ENCODE data around the gene EIF4B.
A peak's percentile ranks its signal among the peaks of the same experiment; 100 is the strongest.
"Not testable (repeated sequence)": the region's sequence is repeated elsewhere in the genome, so short reads cannot be mapped to it uniquely, and the experiment has no call there.

The EIF4B gene

DNA sequence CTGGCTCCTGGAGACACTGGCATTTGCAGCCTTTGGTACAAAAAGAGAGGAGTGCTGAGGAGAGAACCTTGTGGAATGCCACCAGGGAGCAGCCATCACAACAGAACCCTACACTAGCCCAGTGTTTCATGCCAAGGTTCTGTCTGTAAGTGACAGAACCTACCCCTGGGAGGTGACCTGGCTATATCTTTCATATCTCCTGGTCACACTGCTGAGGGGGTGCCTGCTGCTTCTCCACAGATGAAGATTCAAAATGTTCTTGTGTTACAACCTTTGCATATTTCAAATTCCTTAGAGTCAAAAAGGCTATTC lies 12.7 kb upstream of the EIF4B start:
- no peak for DNase-seq

DNA sequence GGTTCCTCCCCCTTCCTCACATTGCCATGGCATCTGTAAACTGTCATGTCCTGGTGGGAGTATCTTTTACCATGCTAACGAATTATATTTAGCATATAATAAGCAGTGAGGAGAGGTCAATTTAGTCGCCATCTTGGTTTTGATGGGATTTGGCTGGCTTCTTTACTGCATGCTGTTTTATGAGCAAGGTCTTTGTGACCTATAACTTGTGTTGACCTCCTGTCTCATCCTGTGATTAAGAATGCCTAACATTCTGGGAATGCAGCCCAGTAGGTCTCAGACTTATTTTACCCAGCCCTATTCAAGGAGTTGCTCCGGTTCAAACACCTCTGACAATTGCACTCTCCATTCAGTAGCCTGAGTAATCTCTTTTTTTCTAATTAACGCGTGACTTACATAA lies 2.1 kb upstream of the EIF4B start:
- DNase-seq: no peak

DNA sequence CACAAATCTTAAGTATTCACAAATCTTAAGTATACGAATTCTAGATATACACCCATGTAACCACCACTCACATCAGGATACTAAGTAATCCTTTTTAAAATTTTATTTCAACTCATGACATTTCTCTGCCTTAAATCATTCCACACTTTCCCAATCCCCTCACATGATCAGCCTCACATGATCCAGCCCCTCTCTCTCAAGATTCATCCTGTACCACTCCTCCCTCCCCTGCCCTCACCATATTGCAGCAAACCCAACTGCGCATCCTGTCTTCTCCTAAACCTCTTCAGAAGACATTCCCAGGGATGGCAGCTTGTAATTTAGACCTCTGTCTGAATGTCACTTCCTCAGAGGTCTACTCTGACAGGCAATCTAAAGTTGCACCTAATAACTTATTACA lies 1.7 kb upstream of the EIF4B start:
- DNase-seq: no peak

DNA sequence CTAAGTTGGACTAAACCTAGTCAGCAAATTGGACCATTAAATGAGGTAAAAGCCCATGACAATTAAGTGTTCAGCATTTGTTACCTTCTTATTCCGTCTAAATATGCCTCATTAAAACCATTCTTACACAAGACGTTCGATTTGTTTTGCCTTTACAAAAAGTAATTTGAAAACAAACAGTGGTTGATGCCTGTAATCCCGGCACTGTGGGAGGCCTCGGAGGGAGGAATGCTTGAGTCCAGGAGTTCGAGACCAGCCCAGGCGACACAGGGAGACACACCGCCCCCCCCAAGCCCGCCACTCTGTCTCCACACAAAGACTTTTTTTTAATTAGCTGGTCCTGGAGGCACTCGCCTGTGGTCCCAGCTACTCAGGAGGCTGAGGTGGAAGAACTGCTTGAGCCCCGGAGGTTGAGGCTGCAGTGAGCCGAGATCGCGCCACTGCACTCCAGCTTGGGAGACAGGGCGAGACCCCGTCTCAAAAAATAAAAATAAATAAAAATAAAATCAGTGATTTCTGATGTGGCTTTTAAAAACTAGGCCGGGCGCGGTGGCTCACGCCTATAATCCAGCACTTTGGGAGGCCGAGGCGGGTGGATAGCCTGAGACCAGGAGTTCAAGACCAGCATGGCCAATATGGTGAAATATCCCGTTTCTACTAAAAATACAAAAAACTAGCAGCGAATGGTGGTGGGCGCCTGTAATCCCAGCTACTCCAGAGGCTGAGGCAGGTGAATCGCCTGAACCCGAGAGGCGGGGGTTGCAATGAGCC lies 856 bp upstream of the EIF4B start:
- peak in 1 of 6 experiments; percentile 21 for DNase-seq

DNA sequence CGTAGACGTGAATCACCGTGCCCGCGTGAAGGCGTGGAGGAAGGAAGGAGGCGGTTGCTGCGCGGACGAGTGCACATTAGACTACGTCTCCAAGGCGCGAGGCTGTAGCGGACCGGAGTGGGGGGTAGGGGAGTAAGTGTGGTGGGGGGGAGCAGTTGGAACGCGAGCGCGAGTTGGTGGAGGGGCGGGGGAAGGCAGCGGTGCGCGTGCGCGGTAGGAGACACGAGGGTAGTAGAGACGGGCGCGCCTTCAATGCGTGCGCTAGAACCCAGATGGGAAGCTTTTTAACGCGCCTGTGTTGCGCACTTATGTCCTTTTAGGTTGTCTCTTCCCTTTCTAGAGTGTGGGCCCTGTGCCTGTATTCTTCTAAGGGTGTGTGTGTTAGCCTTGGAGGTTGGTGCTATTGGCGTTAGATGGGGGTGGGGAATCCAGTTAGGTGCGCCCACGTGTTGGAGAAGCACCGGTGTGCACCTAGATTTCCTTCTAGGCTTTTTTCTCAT lies 604 bp downstream of the EIF4B start:
- peak; percentile 49 to 81 (median 72) for DNase-seq

DNA sequence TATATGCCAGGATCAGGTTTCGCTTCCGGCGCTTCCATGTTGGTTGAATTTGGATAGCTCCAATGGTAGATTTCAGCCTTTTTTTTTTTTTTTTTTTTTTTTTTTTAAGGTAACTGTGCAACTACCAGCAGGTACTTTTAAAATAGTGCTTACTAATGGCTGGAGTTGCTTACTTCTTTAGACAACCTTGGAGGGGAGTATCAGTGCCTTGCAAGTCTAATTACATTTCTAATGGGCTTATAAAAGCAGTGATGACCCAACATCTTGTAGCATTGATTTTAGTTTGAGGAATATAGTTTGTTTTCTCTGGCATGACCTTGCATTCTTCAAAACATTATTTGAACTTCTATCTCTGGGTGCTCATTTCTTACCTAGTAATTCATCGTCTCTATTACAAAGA lies 1.1 kb downstream of the EIF4B start:
- DNase-seq: no peak

DNA sequence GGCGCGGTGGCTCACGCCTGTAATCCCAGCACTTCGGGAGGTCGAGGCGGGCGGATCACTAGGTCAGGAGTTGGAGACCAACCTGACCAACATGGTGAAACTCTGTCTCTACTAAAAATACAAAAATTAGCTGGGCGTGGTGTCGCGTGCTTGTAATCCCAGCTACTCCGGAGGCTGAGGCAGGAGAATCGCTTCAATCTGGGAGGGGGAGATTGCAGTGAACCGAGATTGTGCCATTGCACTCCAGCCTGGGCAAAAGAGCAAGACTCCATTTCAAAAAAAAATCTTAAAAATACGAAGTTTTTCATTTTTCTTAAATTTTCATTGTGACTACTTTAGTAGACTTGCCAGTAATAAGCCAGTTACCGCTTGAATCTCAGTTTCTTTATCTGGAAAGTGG lies 2.5 kb downstream of the EIF4B start:
- not testable (repeated sequence) for DNase-seq

DNA sequence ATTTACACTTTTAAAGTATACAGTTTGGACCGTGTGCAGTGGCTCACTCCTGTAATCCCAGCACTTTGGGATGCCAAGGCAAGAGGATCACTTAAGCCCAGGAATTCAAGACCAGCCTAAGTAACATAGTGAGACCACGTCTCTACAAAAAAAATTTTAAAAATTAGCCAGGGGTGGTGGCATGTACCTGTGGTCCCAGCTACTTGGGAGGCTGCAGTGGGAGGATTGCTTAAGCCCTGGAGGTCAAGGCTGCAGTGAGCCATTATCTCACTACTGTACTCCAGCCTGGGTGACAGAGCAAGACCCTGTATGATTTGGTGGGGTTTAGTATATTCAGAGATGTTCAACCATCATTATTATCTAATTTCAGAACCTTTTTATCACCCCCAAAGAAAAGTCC lies 4.7 kb downstream of the EIF4B start:
- DNase-seq: no peak

DNA sequence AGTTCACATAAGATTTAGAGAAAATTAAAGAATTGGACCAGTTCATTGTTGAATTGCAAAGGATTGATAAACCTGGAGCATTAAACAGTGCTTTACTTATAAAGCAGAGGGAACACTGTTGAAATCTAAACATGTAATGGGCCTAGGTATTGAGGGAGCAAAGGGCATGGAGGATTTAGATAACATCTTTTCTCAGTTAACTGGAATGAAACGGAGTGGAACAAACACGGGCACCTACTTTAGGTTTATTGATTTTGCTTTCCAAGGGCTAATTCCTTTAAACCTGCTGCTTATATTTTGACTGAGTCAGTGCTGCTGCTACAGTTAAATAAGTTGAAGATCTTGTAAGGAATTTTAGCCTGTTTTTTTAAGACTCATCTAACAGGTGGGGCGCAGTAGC lies 5.6 kb downstream of the EIF4B start:
- no peak for DNase-seq

DNA sequence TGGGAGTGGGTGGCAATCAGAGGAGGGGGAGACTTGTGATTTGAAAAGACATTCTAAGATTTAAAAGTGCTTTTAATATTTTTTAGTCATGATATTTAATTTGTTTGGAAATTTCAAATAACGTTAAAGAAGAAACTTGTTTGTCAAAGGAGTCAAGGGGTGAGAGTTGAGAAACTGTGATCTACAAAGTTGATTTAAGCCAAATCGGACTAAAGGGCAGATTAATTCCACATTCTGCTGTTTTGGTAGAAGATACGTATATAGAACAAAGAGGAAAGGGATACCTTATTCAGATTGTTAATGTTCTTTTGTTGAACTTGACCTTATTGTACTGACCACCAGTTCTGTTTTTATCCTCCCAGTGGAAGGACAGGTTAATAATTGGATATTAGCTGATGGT lies 6.7 kb downstream of the EIF4B start:
- no peak for DNase-seq

DNA sequence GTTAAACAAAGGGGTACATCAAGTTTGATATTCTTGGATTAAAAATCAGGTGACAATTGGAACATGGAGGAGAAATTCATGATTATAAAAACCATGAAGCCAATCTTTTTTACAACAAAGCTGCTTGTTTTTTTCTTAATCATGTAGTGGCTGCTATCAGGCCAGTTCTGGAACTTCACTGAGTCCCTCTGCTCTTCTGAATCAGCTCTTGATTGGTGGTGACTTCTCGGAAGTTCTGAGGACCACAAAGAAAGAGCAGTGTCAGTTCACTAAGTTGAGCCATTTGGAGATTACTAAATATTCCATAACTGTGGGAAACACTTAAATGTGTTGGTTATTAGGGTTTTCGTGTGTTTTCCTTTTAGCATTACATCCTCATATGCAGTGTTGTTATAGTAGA lies 8.5 kb downstream of the EIF4B start:
- no peak for DNase-seq

DNA sequence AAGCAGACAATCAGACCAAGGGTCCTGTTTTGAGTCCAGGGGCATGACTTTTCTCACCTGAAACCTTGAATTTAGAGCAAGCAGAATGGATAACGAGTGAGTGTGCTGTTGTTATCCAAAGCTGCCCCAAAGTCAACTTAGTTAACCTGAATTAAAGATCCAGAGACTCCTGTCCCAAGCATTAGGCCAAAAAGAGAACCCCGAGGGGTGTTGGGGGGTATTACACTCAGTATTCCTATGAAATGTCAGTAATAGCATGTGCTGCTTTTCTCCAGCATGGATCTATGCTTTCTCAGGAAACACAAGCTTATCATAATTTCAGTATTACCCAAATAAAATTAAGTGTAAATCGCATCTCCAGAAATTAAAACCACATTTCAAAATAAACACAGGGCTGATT lies 19.0 kb downstream of the EIF4B start:
- DNase-seq: no peak

DNA sequence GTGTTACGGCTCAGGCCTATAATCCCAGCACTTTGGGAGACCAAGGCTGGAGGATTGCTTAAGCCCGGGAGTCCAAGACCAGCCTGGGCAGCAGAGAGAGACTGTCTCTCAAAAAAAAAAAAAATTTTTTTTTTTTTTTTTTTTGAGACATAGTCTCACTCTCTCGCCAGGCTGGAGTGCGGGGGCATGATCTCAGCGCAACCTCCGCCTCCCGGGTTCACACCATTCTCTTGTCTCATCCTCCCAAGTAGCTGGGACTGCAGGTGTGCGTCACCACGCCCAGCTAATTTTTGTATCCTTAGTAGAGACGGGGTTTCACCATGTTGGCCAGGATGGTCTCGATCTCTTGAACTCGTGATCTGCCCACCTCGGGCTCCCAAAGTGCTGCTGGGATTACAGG lies 20.8 kb downstream of the EIF4B start:
- not testable (repeated sequence) for DNase-seq

DNA sequence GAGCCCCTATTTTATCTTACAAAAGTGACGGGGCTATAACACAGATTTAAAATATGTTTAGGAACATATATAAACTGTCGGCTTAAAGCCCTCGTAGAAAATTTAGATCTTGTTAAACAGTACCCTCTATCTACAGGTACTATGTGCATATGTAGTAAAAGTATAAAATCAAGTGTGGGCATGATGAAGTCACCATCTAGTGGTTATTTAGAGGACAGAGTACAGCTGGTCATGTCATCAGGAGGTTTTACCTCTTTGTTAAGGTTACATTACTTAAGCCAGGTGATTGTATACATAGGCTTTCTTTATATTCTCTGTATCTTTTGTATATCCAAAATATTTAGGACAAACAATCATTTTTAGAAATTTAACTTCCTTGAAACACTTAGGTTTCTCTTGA lies 25.4 kb downstream of the EIF4B start:
- DNase-seq: no peak

DNA sequence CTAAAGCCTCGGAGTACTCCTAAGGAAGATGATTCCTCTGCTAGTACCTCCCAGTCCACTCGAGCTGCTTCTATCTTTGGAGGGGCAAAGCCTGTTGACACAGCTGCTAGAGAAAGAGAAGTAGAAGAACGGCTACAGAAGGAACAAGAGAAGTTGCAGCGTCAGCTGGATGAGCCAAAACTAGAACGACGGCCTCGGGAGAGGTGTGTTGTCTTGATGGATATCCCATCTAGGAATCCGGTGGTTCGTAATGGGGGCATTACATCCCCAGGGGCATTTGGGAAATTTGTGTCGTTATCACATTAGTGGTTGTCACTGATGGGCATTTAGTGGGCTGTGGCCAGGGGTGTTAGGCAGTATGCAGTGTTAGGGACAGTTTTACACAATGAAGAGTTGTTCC lies 27.6 kb downstream of the EIF4B start:
- not testable (repeated sequence) for DNase-seq

DNA sequence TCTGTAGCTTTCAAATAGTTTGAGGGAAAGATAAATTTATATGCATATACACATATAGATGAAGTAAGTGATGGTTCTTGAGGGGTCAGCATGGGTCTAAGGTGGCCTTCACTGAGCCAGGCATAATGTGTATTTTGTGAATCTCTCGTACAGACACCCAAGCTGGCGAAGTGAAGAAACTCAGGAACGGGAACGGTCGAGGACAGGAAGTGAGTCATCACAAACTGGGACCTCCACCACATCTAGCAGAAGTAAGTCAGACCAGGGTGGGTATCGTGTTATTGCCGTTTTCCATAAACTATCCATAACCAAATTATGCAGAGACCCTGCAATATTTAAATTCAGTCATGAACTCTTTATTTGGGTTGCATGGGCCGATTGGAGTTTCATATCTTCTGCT lies 28.2 kb downstream of the EIF4B start:
- DNase-seq: no peak

DNA sequence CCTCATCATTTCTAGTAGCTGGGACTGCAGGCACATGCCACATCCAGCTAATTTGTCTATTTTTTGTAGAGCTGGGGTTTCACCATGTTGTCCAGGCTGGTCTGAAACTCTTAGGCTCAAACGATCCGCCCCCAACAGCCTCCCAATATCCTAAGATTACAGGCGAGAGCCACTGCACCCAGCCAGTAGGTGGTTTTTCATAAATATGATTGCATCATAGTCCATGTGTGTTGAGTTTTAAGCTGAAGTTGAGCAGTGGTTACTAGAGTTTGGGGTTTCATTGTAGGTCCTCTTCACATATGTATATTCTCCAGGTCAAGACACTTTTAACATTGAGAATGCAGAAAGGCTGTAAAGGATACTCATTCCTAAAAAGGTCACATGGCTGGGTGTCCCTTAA lies 30.5 kb downstream of the EIF4B start:
- no peak for DNase-seq

DNA sequence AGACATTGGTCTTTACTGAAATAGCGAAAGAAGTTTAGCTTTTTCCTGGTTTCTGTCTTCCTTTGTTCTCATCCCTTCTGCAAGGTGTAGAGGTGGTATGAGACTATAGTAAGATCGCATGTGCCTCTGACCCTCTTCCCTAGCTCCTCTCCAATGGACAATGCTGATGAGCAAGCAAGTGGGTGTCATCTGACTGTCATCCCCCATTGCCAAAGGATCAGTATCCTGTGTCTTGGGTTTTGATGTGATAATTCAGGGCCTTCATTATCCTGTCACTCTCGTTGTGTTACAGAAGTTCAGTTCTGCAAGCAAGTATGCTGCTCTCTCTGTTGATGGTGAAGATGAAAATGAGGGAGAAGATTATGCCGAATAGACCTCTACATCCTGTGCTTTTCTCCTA lies 33.6 kb downstream of the EIF4B start:
- DNase-seq: no peak

DNA sequence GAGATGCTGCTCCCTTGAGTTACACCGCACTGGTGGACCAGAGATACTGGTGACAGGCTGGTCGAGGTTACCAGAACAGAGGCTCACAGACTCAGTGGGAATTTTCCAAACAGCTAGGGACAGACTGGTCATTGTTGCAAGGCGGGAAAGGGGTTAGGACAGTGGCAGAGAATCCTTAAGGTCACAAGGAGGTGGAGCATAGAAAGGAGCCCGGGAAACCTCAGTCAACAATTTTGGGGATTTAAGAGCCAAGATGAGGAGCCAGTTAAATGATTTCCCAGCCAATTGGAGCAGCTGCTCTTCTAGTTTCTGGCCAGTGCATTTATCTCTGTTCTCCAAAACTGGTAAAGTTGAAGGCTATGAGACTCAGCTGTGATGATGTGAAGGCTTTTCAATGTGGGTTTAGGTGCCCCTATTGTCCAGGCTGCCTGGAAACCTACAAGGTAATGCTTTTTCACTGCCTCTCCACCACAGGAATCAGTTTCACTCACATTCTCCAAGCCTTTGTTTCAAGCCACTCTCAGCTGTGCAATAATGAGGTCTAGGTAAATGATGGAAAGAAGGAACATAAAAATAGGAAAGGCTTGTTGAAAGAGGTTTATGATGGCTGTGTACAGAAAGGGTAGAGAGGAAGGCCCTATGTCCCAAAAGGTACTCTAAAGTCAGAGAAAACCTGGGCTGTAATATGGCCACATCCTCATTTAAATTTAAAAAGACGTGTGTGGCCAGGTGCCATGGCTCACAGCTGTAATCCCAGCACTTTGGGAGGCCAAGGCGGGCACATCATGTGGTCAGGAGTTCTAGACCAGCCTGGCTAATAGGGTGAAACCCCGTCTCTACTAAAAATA lies 36.6 kb downstream of the EIF4B start:
- no peak for DNase-seq

DNA sequence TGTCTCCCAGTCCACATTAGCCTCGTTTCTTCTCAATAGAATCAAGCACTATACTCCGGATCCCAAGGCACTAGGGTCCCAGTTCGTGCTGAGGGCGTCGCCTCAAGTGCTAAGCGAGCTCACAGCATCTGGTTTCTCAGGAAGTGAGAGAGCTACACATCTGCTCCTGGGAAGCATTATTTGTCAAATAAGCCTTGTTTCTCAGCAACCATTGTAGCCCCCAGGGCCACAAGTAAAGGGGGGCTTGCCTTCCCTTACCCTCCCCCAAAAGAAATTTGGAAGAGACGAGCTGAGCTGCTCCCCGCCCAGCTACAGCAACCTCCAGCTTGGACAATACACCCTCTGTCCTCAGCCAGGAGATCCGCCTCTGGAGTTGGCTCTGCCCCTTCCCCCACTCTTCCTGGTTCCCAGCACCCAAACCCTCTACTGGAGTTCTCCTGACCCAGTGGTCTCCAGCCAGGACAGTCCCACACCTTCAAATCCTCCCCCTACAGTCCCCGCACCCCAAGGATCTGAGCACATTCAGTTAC lies 37.9 kb downstream of the EIF4B start:
- no peak for DNase-seq

DNA sequence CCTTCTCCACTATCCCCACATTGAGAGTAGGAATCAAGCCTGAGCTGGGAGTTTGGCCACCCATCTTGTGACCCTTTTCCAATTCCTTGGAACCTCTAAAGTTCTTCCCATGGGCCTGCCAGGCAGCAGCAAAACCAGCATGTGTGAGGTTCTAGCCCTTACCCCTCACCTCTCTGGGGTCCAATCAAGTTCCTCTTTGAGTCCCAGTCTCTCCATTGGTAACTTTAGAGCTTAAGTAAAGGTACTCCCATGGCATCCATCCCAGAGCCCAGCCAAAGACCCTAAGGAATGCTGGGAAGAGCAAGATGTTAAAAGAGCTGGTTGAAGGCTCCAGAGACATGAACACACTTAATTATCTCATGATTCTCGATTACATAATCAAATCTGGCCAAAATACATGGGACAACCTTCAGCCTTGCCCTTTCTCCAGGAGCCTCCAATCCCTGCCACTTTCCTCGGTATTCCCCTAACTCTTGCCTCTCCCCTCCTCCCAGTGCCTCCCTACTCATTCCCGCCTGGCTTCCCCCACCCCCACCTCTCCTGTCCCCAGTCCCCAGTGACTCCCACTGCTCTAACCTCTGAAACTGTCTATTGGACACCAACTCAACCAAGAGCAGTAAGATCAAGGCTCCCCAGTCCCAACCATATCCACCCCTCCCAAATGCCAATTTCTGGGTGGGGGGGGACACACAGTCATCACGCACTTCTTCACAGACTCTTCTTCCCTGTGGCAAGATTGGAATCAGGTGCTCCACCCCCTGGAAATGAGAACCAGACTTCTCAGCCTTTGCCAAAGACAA lies 38.8 kb downstream of the EIF4B start:
- no peak for DNase-seq

DNA sequence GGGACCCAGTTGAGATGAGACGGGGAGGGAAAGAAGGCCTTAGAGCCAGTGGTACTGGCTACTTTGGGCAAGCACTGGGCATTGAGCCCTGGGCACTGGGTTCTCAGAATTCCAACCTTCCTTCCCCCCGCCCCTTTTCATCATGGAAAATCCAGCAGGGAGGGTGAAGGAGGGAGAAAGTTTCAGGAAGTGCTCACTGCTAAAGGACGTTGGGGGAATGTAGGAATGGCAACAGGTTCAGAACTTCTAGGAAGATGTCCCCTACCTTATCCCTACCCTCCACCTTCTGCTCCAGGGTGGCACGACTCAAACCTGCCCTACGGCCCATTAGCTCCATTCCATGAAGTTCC lies 39.4 kb downstream of the EIF4B start:
- DNase-seq: no peak

DNA sequence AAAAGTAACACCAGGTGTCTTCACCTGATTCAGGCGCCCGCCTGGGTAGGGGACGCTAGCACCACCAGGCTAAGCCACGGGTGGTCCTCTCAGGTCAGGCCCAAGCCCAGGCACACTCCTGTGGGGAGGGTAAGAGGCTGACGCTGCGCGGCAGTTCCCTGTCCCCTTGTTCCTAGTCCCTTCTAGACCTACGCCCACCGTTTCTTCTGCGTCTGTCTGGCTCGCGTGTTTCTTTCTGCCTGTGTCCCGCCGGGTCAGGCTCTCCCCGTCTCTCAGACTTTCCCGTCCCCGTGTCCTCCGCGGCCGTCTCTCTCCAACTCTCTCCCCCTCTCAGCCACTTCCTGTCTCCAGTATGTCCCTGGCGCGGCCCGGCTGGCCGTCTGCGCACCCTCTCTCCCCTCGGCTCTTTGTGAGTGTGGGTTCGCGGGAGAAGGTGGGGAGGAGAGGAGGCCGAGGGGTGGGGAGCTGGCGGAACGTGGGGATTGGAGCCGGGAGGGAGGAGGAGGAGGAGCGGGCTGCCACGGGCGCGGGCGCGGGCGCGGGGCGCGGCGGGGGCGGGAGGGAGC lies 40.5 kb downstream of the EIF4B start:
- peak in 5 of 6 experiments; percentile 27 to 65 (median 64) for DNase-seq

Data from stimulated activated naive CD4-positive, alpha-beta T cell (primary cell).